ENCODE results near the gene LHX5.

The LHX5 gene

GRCh38 chr12:113438523-113439300 lies 33.0 kb downstream of the LHX5 start:
- no peak for DNase-seq (ENCODE audit: low read depth)
- H3K4me3 ChIP-seq (ENCODE audit: control insufficient read depth, low read depth, low read length), result no peak overlapping the region
- TF ChIP-seq, protein P1, sequence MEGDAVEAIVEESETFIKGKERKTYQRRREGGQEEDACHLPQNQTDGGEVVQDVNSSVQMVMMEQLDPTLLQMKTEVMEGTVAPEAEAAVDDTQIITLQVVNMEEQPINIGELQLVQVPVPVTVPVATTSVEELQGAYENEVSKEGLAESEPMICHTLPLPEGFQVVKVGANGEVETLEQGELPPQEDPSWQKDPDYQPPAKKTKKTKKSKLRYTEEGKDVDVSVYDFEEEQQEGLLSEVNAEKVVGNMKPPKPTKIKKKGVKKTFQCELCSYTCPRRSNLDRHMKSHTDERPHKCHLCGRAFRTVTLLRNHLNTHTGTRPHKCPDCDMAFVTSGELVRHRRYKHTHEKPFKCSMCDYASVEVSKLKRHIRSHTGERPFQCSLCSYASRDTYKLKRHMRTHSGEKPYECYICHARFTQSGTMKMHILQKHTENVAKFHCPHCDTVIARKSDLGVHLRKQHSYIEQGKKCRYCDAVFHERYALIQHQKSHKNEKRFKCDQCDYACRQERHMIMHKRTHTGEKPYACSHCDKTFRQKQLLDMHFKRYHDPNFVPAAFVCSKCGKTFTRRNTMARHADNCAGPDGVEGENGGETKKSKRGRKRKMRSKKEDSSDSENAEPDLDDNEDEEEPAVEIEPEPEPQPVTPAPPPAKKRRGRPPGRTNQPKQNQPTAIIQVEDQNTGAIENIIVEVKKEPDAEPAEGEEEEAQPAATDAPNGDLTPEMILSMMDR (IDR thresholded peaks at IDR 0.05; ENCODE audit: control insufficient read depth, insufficient read depth, low read depth, low read length, missing control alignments), result no peak

DNA sequence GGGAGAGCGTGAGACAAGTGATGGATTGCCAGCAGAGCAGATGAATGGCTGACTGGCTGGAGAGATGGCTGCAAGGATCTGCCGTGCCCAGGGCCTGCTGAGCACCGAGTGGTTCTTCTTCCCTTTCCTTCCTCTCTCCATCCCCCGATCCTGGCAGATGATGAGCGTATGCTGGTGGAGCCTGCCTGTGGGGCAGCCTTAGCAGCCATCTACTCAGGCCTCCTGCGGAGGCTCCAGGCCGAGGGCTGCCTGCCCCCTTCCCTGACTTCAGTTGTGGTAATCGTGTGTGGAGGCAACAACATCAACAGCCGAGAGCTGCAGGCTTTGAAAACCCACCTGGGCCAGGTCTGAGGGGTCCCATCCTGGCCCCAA lies 34.0 kb downstream of the LHX5 start:
- DNase-seq (ENCODE audit: low read depth), result no peak
- H3K4me3 ChIP-seq (ENCODE audit: control insufficient read depth, low read depth, low read length), result no peak overlapping the region
- TF ChIP-seq, protein P1 (IDR thresholded peaks at IDR 0.05; ENCODE audit: control insufficient read depth, insufficient read depth, low read depth, low read length, missing control alignments), result no peak

GRCh38 chr12:113436993-113437728 lies 34.5 kb downstream of the LHX5 start:
- TF ChIP-seq, protein P1 (IDR thresholded peaks at IDR 0.05; ENCODE audit: control insufficient read depth, insufficient read depth, low read depth, low read length, missing control alignments), result no peak
- H3K4me3 ChIP-seq (ENCODE audit: control insufficient read depth, low read depth, low read length), result no peak overlapping the region
- no peak for DNase-seq (ENCODE audit: low read depth)

GRCh38 chr12:113436586-113436985 lies 35.1 kb downstream of the LHX5 start:
- DNase-seq (ENCODE audit: low read depth), result no peak
- TF ChIP-seq, protein P1 (IDR thresholded peaks at IDR 0.05; ENCODE audit: control insufficient read depth, insufficient read depth, low read depth, low read length, missing control alignments), result no peak
- H3K4me3 ChIP-seq (ENCODE audit: control insufficient read depth, low read depth, low read length), result no peak overlapping the region

DNA sequence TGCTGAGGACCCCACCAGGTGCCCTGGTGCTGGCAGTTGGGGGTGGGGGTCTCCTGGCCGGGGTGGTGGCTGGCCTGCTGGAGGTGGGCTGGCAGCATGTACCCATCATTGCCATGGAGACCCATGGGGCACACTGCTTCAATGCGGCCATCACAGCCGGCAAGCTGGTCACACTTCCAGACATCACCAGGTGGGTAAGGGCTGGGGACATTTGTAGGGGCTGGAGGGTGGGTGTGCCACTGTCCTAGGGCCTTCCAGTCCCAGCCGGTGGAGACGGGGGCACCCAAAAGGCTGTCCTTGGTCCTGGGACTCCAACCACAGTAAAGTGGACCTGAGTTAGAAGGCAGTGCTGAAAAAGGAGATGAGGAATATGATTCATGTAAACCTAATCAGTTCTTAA lies 36.3 kb downstream of the LHX5 start:
- TF ChIP-seq, protein P1 (IDR thresholded peaks at IDR 0.05; ENCODE audit: control insufficient read depth, insufficient read depth, low read depth, low read length, missing control alignments), result no peak
- no peak overlapping the region for H3K4me3 ChIP-seq (ENCODE audit: control insufficient read depth, low read depth, low read length)
- no peak for DNase-seq (ENCODE audit: low read depth)

GRCh38 chr12:113432986-113433385 lies 38.7 kb downstream of the LHX5 start:
- TF ChIP-seq, protein P1 (IDR thresholded peaks at IDR 0.05; ENCODE audit: control insufficient read depth, insufficient read depth, low read depth, low read length, missing control alignments), result no peak
- no peak for DNase-seq (ENCODE audit: low read depth)
- no peak overlapping the region for H3K4me3 ChIP-seq (ENCODE audit: control insufficient read depth, low read depth, low read length)
